ENCODE data around the gene ZBTB16.

GRCh38 chr11:114070464-114071139 is 11.1 kb downstream of the ZBTB16 start:
- TF ChIP-seq POLR2A (IDR thresholded peaks at IDR 0.05) (no peak), CTCF (IDR thresholded peaks at IDR 0.05 in 8 of 11, conservative IDR thresholded peaks at IDR 0.05 in 3 of 11) (no peak), POLR2AphosphoS5 (IDR thresholded peaks at IDR 0.05) (no peak)

Measured in spleen (tissue), 7 donors.